ENCODE data around the gene CDADC1.

The CDADC1 gene

DNA sequence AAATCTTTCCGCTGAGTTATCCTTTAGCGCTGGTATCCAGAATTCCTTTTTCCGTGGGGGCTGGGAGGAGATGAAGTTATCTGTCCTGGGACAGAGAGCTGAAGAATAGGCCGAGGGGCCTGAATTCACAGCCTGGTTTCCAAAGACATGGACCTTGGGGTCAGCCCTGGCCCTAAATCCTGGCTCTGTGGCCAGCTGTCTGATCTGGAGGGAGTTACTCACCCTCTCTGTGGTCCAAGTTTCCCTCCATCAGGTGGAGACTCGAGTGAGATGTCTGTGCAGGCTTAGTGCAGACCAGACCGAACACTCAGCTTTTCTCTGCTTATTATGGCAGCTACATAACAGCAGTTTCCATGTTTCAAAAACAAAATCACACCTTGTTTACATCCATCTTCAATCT is 59.6 kb downstream of the CDADC1 start:
- TF ChIP-seq CTCF (conservative IDR thresholded peaks at IDR 0.05): no peak
- no peak for TF ChIP-seq ZFX (IDR thresholded peaks at IDR 0.05)
- no peak overlapping the region for H3K27ac ChIP-seq

DNA sequence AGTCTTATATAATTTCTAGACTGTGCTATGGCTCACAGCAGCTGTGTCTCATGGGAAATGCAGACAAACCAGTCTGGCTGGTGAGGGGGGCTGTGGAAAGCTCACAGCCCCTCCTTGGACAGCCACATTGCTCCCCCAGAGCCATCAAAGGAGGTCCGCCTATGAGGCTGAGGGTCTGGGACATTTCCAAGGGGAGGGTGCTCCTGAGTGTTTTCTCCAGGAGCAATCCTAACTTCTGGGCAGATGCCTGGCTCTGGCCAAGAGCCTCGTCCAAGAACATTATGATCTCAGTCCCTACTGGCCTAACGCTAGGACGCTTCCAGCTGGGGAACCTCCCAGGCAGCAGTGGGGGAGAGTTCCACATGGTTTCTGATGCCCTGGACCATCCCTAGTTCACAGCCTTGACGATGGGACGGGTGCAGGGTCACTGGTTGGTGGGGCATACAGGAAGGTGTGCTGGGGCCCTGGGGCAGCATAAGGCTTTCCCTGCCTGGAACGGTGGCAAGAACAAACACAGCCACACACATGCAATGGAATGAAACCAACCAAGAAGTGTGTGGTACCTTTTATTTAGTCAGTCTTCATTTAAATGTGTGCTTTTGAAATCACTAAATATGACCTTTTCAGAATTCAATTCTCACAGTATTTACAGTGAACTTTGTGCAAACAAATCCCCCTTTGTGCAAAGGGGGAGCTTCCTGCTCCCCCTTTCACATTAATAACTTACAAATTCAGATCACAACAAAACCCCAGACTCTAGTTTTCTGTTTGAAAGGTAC is 60.6 kb downstream of the CDADC1 start:
- TF ChIP-seq CTCF (conservative IDR thresholded peaks at IDR 0.05): no peak
- no peak for TF ChIP-seq ZFX (IDR thresholded peaks at IDR 0.05)

GRCh38 chr13:49308921-49309408 is 61.2 kb downstream of the CDADC1 start:
- no peak overlapping the region for H3K27ac ChIP-seq
- no peak for TF ChIP-seq ZFX (IDR thresholded peaks at IDR 0.05)
- TF ChIP-seq CTCF (conservative IDR thresholded peaks at IDR 0.05): no peak

More for the DNA sequence above, 60.6 kb downstream of the CDADC1 start:
- peak overlapping the region; percentile 5; the same call in 1 of the 2 replicates for H3K27ac ChIP-seq

- TF ChIP-seq ZFX (IDR thresholded peaks at IDR 0.05) (no peak), CTCF (conservative IDR thresholded peaks at IDR 0.05) (no peak)
- no peak overlapping the region for H3K27ac ChIP-seq
Measured at GRCh38 chr13:49310251-49310650, 62.5 kb downstream of the CDADC1 start.

- H3K27ac ChIP-seq: peak overlapping the region; percentile 62
- TF ChIP-seq CTCF (conservative IDR thresholded peaks at IDR 0.05): no peak
- TF ChIP-seq ZFX (IDR thresholded peaks at IDR 0.05): no peak
Measured at GRCh38 chr13:49311816-49312215, 64.1 kb downstream of the CDADC1 start.

DNA sequence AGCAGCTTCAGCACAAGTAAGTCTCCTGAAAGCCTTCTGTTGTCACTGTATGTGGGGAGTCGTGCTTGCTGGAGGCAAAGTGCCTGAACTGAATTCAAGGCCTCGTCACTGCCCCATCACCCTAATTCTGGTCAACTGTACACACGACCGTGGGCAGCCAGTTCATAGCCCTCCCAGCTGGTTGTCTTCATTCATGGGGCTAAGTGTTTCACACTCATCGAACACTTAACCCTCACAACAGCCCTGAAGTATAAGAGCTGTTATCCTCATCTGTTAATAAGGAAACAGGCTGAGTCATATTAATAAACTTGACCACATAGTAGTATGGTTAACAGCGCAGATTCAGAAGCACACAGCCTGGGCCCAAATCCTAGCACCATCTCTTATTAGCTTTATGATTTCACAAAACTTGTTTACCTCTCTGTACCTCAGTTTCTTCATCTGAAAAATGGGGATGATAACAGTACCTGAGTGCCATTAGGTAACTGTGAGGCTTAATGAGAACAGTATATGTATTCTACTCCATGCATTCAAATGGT is 66.7 kb downstream of the CDADC1 start:
- H3K27ac ChIP-seq: peak overlapping the region; percentile 34; the same call in 1 of the 2 replicates
- TF ChIP-seq CTCF (conservative IDR thresholded peaks at IDR 0.05) (no peak), ZFX (IDR thresholded peaks at IDR 0.05) (no peak)

DNA sequence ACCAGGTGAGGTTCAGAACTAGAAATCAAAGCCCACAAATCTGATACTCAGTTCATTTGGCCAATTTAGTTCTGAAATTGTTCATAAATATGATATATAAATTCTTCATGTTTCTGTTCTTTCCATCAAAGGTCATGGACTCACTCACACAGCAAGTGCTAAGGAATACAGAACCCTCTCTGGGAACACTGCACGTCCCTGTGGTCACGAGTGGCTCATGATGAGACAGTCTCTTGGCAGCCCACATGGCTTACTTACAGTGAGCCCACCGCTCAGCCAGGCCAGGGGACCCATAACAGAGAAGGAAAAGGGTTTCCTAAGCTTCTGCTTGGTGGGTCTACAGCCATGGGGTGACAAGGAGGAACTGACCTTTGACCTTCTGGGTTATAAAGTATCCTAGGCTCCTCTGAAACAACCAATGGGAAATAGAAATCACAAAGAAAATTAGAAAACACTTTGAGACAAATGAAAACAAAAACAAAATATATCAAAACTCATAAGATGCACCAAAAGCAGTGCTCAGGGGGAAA is 67.4 kb downstream of the CDADC1 start:
- TF ChIP-seq ZFX (IDR thresholded peaks at IDR 0.05) (no peak), CTCF (conservative IDR thresholded peaks at IDR 0.05) (no peak)
- no peak overlapping the region for H3K27ac ChIP-seq
